NOMO-1 treated with dmso at 0.1 percent for 144 hours (cell line): ENCODE data around the gene EIF5A.

Experiments used
- DNase-seq: peaks from one replicate; lab custom pipeline; 2025; ENCODE audit not compliant: unreplicated experiment; lab: John Stamatoyannopoulos, UW

The EIF5A gene

GRCh38 chr17:7312432-7313087 lies 5.1 kb downstream of the EIF5A start:
- no peak for DNase-seq

- DNase-seq = no peak
Observed at GRCh38 chr17:7313088-7313889, 5.9 kb downstream of the EIF5A start.

DNA sequence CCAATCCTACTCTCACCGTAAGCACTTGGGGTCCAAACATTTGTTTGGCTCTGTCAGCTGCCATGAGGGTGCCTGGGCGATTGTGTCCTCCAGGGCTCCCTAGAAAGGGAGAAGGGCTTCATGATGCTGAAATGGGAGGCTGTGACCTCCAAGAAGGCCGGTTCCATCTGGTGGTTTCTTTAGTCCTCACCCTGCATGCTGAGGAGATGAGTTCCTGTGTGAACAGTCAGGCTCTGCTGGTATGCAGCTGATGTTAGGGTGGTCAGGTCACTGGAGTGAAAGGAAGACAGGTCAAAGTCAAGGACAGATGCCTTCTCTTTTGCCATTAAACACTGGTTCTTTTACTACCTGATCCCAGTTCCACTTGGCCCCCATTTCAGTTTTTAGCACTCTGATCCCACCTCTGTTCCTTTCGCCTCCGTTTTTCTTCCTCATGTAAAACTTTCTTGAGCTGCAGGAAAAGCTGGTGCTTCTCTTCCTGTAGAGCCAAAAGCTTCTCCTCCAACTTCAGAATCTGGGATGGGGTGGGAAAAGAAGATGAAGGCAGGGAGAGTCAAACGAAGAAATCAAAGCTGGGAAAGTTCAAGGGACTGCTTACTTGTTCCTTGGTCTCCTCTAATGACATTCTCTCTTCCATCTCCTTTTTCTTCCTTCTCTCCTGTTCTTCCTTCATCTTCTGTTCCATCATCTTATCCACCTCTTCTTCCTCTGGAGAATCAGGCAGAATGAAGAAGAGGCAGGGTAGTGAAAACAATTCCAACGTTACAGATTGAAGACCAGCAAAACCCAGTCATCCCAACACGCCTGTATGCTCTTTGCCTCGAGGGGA lies 6.7 kb downstream of the EIF5A start:
- DNase-seq = no peak

DNA sequence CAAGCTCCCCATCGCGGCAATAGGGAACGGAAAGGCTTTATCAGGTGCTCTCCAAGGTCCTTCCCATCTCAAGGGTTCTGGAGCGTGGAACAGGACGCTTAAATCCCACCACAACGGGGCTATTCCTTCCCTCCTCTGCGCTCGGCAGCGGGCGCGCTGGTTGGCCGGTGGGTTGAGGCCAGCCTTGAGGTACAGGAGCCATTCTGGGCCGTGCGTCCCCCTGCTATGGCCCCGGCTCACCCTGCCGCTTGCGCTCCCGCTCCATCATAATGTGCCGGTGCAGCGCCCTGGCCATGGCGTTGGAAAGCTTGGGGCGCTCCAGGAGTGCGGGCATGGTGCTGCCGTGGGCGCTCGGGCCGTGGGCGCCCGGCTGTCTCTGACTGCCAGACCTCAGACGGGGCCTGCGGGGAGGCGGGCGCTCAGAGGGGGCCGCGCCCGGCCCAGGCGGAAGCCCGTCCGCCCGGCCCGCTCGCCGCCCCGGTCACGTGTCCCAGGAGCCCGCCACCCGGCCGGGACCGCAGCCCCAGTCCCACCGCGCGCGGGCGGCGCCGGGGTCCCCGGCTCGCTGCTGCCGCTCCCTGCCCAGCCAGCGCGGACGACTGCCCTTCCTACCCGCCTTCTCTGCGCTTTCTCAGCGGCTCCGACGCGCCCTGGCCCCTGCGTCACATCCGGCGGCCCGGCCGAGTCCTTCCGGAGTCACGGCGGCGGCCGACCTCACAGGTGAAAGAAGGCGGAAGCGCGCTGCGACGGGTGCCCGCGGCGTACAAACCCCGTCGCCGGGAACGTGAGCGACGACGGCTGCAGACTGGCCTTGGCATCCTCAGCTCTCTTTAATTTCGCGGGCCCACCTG lies 7.5 kb downstream of the EIF5A start, which contains the start of gene GPS2:
Gene GPS2, minus strand, starts transcription at position 642 of the 851 bp plus-strand sequence. Its CDS starts 308 bp downstream, at position 334.
- DNase-seq = peak; percentile 80

GRCh38 chr17:7315570-7316235 lies 8.3 kb downstream of the EIF5A start:
- no peak for DNase-seq

DNA sequence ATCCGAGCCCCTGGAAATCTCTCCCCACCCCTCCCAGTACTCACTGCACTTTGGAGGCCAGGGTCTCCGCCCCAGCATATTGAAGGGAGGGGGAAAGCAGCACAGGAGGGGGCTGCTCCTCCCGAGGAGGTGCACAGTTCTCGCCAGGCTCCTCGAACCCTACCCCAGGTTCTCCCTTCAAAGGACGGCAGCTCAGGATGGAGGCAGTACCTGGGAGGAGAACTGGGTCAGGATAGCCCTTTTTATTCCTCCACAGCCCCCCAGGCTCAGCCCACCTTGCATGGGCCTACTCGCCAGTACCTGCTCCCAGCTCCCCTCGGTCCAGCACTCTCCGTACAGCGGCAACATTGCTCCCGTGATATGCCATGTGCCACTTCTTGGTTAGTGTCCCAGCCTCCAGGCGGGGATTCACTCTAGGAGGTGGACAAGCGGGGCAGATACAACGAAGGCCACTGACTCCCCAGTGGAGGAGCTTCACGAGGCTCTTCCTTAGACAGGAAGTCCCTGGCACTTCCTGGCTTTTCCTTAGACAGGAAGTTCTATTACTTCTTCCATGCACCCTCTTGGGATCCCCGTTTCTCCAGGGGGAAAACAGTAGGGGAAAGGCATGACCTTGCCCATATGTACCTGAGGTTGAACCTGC lies 9.9 kb downstream of the EIF5A start:
- no peak for DNase-seq

DNA sequence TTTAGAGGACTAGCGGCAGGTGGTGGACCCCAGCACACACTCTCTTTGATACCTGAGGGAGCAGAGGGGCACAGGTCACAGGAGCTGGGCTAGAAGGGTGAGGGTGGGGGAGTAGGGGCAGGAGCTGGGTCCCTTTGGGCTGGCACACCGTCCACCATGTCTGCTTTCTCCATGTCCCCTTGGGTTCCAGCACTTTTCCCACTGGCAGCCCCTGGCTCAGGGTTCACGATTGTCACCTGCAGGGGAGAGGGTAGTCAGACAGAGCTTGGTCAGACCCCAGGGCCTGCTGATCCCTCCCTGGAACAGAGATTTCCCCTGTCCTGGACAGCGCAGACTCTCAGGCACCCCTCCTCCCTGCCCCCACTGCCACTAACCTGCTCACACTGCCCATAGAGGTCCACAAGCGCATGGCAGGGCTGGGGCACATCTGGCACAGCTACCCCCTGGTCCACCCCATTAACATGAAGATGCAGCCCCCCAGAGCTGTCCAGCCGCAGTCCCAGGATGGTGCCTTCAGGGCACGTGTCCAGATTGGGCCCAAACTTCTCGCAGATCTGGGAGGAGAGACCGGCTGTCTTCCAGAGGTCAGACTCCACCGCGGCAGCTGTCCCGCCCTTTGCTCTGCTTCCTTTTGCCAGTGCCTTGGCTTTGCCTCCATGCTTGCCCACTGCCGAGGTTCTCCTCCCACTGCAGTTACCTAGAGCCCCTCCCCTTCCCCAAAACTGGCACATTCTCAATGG lies 10.9 kb downstream of the EIF5A start:
- DNase-seq = no peak

GRCh38 chr17:7321466-7321865 lies 14.0 kb downstream of the EIF5A start:
- no peak for DNase-seq

GRCh38 chr17:7322520-7323194 lies 15.2 kb downstream of the EIF5A start:
- no peak for DNase-seq

DNA sequence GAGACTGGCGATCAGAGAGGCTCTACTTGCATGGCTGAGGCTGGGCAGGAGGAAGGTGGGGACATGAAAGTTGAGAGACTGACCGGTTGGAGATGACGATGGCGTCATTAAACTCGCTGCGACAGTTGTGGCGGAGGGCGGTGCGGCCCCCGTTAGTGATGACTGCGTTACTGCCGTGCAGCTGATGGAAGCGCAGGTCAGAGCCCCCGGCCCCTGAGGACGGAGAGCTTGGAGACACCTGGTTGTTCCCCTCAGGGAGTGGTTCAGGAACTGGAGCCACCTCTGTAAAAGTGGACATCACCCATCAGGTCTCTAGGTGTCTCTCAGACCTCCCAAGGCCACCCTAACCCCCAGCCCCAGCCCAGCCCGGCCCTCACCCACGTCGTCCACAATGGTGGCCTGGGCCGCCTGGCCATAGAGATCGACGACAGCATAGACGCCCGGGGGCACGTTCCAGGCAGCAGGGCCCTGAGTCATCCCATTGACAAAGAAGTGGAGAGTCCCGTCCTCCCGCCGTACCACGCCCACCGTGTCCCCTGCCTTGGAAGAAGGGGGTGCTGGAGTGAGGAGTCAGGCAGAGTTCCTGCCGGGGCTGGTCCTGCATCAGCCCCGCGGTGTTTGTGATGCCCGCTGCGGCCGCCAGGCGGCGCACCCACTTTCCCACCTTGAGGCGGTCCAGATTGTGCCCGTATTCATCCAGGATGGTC lies 16.5 kb downstream of the EIF5A start:
- no peak for DNase-seq

- no peak for DNase-seq
Observed at GRCh38 chr17:7324438-7324779, 17.0 kb downstream of the EIF5A start.

- DNase-seq = no peak
Observed at GRCh38 chr17:7325031-7325528, 17.7 kb downstream of the EIF5A start.

DNA sequence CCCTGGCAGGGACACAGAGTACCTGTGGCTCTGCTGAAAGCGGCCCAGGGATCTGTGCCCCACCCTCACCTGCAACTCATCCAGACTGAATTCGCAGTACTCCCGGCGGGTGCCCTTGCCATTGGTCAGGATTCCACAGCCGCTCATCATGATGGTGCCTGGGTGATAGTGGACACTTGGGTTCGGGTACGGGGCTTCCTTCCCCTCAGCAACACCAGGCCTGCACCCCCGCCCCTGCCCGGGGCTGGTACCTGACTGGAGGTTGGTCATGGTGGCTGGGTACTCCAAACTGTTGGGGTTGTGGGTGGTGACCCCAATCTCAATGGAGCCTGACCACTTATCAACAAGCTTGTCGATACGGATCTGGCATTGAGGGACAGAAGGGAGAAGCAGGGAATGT lies 18.8 kb downstream of the EIF5A start:
- no peak for DNase-seq

GRCh38 chr17:7327056-7327455 lies 19.6 kb downstream of the EIF5A start:
- no peak for DNase-seq

- DNase-seq = no peak
Observed at GRCh38 chr17:7327501-7327900, 20.1 kb downstream of the EIF5A start.

- no peak for DNase-seq
Observed at GRCh38 chr17:7328009-7328408, 20.6 kb downstream of the EIF5A start.

DNA sequence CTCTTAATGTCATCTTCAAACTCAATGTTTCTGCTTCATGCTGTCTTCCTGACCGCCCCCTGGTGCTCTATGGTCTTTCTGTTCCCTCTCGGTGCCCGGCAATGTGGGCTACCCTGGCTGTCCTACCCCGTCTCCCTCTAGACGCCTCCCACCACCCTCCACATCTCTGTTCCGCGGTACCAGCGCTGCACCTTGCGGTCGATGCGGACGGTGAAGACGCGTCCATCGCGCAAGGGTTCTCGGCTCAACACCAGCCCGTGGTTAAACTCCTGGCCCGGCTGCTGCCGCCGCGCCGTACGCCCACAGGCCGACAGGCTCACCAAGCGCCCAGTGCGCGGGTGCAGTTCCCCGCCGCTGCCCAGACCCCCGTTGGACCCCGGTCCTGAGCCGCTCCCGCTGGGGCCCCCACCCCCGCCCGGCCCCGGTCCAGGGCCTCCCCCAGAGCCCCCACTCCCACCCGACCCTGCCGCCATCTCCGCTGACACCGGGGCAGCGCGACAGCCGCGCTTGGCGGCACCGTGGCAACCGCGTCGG lies 21.5 kb downstream of the EIF5A start, which contains the start of gene NEURL4:
Gene NEURL4, minus strand, starts transcription at position 496 of the 534 bp plus-strand sequence. Its CDS starts 23 bp downstream, at position 473.
- no peak for DNase-seq
